HUES6 (cell line): ENCODE data around the gene B9D1.

Experiments
- H3K27ac ChIP-seq: 2 replicates; pipeline ENCODE4 v1.7.0; 2013; ENCODE audit warnings: low read depth, mild to moderate bottlenecking, low read length, inconsistent platforms
- H3K27me3 ChIP-seq: 2 replicates; pipeline ENCODE4 v1.6.1; 2013; ENCODE audit warnings: low read length; ENCODE audit not compliant: control insufficient read depth, insufficient read depth
- H3K36me3 ChIP-seq: 2 replicates; pipeline ENCODE4 v1.6.1; 2013; ENCODE audit warnings: low read length; ENCODE audit not compliant: control insufficient read depth, insufficient read depth
- H3K4me1 ChIP-seq: 2 replicates; pipeline ENCODE4 v1.6.1; 2013; ENCODE audit warnings: low read length; ENCODE audit not compliant: control insufficient read depth, insufficient read depth
- H3K4me3 ChIP-seq: 2 replicates; pipeline ENCODE4 v1.5.1; 2013; ENCODE audit warnings: low read depth, low read length
- H3K9ac ChIP-seq: one replicate; pipeline ENCODE4 v1.6.1; 2013; ENCODE audit warnings: mild to moderate bottlenecking, low read length
- H3K9me3 ChIP-seq: 2 replicates; pipeline ENCODE4 v1.6.1; 2013; ENCODE audit warnings: low read depth, low read length; ENCODE audit not compliant: control insufficient read depth, insufficient read depth

Gene B9D1

GRCh38 chr17:19403021-19403420 lies 40.5 kb upstream of the B9D1 start:
- no peaks in the 10 kb centered on the region for H3K27me3 ChIP-seq
- H3K4me1 ChIP-seq, result peaks cover 6% of the 10 kb centered on the region
- H3K36me3 ChIP-seq, result no peaks in the 10 kb centered on the region
- H3K9ac ChIP-seq, result no peak overlapping the region
- no peak overlapping the region for H3K27ac ChIP-seq
- H3K9me3 ChIP-seq, result no peaks in the 10 kb centered on the region
- no peak overlapping the region for H3K4me3 ChIP-seq

DNA sequence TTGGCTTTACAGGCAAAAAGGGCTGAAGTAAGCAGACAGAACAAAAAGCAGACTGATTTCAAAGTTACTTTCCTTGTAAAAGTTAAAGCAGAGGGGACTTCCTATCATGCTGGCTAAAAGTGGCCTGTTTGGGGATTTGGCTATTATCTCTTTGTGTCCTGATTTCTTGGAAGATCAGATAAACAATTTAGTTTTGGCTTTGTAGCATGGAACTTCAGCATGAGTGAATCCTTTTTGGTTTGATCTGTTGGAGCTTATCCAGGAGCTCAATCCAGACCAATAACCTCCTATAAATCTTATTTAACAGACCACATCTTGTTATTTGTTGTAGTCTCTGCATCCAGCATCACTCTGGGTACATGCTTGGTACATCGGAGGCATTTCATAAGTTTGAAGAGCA lies 39.6 kb upstream of the B9D1 start:
- Histone ChIP-seq H3K9ac (no peak overlapping the region), H3K36me3 (no peaks in the 10 kb centered on the region), H3K4me3 (no peak overlapping the region), H3K27me3 (no peaks in the 10 kb centered on the region), H3K9me3 (no peaks in the 10 kb centered on the region), H3K27ac (no peak overlapping the region), H3K4me1 (peaks cover 13% of the 10 kb centered on the region)

GRCh38 chr17:19401321-19402010 lies 38.9 kb upstream of the B9D1 start:
- no peaks in the 10 kb centered on the region for H3K27me3 ChIP-seq
- no peaks in the 10 kb centered on the region for H3K9me3 ChIP-seq
- peaks cover 13% of the 10 kb centered on the region for H3K4me1 ChIP-seq
- H3K36me3 ChIP-seq, result no peaks in the 10 kb centered on the region
- H3K27ac ChIP-seq, result no peak overlapping the region
- H3K4me3 ChIP-seq, result no peak overlapping the region
- no peak overlapping the region for H3K9ac ChIP-seq

GRCh38 chr17:19399750-19400450 lies 37.4 kb upstream of the B9D1 start:
- Histone ChIP-seq H3K9ac (no peak overlapping the region), H3K9me3 (no peaks in the 10 kb centered on the region), H3K27ac (no peak overlapping the region), H3K4me3 (no peak overlapping the region), H3K27me3 (no peaks in the 10 kb centered on the region), H3K36me3 (no peaks in the 10 kb centered on the region), H3K4me1 (peaks cover 13% of the 10 kb centered on the region)

DNA sequence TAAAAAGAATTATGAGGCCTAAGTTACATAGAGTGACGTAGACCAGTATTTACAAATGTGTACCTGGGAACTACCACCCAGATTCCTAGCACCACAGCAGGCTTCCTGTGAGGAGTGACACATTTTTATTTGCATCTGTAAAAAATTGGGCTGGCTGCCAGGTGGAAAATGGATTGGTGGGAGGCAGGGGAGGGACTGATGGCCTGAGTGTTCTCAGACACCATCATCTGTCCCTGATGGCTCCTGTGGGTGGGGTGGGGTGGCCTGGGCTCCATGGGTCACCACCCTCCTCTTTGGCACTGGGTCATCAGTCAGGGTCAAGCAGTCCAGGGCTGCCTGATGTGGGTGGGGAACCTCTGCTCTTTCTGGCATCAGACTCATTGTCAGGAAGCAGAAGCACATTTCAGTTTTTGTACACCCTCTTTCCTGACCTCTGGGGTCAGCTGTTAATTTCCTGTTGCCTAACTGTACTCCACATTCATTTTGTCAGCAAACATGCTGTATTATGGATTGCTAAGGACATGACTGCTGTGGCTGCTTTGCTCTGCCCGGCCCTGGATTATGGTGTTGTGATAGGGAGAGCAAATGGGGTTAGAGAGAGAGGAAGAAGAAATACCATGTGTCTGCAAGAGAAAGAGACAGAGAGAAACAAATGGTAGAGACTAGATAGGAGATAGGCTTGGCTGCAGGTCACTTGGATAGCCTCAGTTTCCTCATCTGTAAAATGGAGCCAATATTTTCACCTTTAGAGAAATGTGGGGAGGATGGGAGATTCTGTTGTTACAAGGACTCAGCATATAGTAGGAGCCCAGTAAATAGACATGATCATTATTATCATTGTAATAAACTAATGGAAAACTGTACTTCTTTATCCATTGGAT lies 36.0 kb upstream of the B9D1 start:
- Histone ChIP-seq H3K36me3 (no peaks in the 10 kb centered on the region), H3K9ac (no peak overlapping the region), H3K4me3 (no peak overlapping the region), H3K9me3 (no peaks in the 10 kb centered on the region), H3K4me1 (peaks cover 13% of the 10 kb centered on the region), H3K27ac (no peak overlapping the region), H3K27me3 (no peaks in the 10 kb centered on the region)

DNA sequence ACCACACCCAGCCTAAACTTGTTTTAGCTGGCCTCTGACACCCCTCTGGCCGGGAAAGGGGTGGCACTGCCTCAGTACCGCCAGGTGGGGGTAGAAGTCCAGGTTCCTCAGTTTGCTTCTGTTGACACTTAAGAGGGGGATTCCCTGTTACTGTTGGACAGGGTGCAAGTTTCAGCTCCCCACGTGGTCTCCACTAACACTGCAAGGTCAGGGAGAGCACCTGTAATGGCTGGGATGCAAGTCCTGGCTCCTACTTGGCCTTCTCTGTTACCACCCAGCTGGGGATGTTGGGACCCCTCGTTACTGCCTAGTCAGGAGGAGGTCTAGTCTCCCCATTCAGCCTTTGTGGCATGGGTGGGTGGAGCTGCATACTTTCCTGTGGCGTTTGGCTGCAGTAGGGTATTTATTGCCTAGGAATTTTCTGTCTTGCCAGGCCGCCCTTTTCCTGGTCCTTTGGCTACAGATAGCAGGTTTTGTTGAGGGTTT lies 35.1 kb upstream of the B9D1 start:
- Histone ChIP-seq H3K9me3 (no peaks in the 10 kb centered on the region), H3K4me3 (no peak overlapping the region), H3K27ac (no peak overlapping the region), H3K36me3 (no peaks in the 10 kb centered on the region), H3K4me1 (peaks cover 13% of the 10 kb centered on the region), H3K9ac (no peak overlapping the region), H3K27me3 (no peaks in the 10 kb centered on the region)

DNA sequence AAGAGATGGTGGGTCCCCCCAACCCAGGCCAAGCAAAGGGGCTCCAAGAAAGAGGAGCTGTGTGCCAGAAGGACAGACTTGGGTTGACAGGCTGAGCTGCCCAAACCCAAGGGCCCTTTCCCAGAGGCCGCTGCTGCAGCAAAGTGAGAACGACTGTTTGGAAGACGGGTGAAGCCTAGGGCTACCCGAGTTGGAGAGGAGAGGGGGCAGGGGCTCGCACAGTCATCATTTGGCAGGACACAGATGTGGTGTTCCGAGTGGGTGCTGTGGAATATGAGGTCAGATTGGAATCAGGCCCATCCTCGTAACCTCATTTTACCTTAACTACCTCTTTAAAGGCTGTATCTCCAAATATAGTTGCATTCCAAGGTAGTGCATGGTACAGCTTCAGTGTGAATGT lies 29.8 kb upstream of the B9D1 start:
- H3K9ac ChIP-seq, result no peak overlapping the region
- no peaks in the 10 kb centered on the region for H3K27me3 ChIP-seq
- no peak overlapping the region for H3K27ac ChIP-seq
- no peak overlapping the region for H3K4me3 ChIP-seq
- H3K9me3 ChIP-seq, result no peaks in the 10 kb centered on the region
- peaks cover 30% of the 10 kb centered on the region for H3K4me1 ChIP-seq
- H3K36me3 ChIP-seq, result no peaks in the 10 kb centered on the region

GRCh38 chr17:19391432-19391831 lies 28.9 kb upstream of the B9D1 start:
- Histone ChIP-seq H3K9me3 (no peaks in the 10 kb centered on the region), H3K36me3 (no peaks in the 10 kb centered on the region), H3K27ac (no peak overlapping the region), H3K4me1 (peaks cover 37% of the 10 kb centered on the region), H3K27me3 (no peaks in the 10 kb centered on the region), H3K4me3 (no peak overlapping the region), H3K9ac (no peak overlapping the region)

GRCh38 chr17:19390951-19391350 lies 28.4 kb upstream of the B9D1 start:
- H3K27me3 ChIP-seq, result no peaks in the 10 kb centered on the region
- no peak overlapping the region for H3K9ac ChIP-seq
- H3K4me1 ChIP-seq, result peaks cover 42% of the 10 kb centered on the region
- no peak overlapping the region for H3K4me3 ChIP-seq
- H3K27ac ChIP-seq, result no peak overlapping the region
- peaks cover 3% of the 10 kb centered on the region; the same call in 1 of the 2 replicates for H3K36me3 ChIP-seq
- no peaks in the 10 kb centered on the region for H3K9me3 ChIP-seq

- Histone ChIP-seq H3K27ac (no peak overlapping the region), H3K9ac (no peak overlapping the region), H3K27me3 (no peaks in the 10 kb centered on the region), H3K9me3 (no peaks in the 10 kb centered on the region), H3K4me1 (peaks cover 52% of the 10 kb centered on the region), H3K4me3 (no peak overlapping the region), H3K36me3 (peaks cover 20% of the 10 kb centered on the region)
These were observed 26.6 kb upstream of the B9D1 start for GRCh38 chr17:19388791-19389785.
